WI38 (cell line): ENCODE results near the gene PSMB9.

Source experiments
- H3K4me3 ChIP-seq: 2 replicates; pipeline ENCODE4 v1.5.1; 2011; ENCODE audit warnings: low read depth, mild to moderate bottlenecking, control low read depth, low read length
- CTCF ChIP-seq: IDR thresholded peaks from 2 replicates; pipeline ENCODE4 v1.5.1; 2012; ENCODE audit warnings: low read depth, mild to moderate bottlenecking, control low read depth, low read length

PSMB9 gene

GRCh38 chr6:32889533-32889932 is 35.5 kb downstream of the PSMB9 start:
- no peak overlapping the region for H3K4me3 ChIP-seq
- TF ChIP-seq CTCF = no peak

- no peak overlapping the region for H3K4me3 ChIP-seq
- TF ChIP-seq CTCF = no peak
Observed at GRCh38 chr6:32890831-32891230, 36.8 kb downstream of the PSMB9 start.

DNA sequence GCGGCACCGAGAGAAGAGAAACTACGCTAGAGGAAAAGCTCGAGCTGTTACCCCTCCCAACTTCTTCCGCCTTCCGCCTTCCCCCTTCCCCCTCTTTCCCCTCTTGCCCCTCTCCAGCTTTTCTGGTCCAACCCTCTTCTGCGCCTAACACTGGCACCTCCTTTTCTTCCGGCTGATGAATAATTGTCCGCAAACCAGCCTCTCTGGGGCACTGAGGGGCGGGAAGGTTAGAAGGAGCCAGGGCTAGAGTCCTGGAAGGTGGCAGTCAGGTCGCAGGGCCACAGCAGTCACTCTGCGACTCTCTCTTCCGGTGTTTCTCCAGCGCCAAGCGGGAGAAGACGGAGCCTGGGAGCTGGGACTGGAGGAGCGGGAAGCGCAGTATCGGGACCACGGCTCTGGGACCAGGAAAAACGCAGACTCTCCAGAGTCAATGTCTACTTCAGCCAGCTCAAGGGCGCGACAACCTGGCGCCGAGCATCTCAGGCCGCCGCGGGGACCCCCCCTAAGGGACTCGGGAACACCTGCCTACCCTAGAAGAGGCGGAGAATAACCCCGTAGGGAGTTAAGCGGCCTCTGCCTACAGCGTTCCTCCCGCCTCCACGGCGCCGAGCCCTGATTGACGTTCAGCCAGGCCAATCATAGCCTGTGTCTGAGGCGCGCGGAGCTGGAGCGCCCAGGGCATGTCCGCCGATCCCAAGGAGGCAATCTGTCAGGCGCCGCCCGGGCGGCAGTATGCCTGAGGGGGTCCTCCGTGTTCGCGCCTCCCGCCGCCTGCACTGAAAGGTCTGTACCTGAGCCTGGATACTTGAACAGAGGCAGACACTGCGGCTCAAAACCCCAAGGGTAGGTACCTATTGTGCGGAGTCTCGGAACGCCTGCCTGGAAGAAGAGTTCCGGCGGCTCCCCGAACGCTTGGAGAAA is 40.4 kb downstream of the PSMB9 start:
- TF ChIP-seq CTCF = no peak
- H3K4me3 ChIP-seq = peak overlapping the region; percentile 78

- H3K4me3 ChIP-seq = peak overlapping the region; percentile 78
- no peak for TF ChIP-seq CTCF
Observed at GRCh38 chr6:32895006-32895345, 41.0 kb downstream of the PSMB9 start.

- no peak overlapping the region for H3K4me3 ChIP-seq
- no peak for TF ChIP-seq CTCF
Observed at GRCh38 chr6:32903952-32904351, 50.0 kb downstream of the PSMB9 start.

DNA sequence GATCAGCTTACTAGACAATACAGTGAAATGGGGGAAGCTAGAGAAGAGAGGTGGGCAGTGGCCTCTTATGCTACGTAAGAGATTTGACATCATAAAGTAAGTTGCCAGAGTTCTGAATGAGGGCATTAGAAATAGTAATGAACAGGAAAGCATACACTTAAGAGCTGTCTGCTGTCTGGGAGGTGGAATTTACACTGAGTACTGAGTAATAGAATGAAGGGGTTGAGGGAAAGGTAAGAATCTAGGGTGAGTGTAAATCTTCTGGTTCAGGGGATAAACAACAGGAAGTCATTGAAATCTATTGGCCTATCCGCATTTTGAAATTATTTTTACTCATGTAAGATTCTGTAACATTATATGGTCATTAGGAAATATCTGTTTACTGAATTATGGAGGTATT is 51.1 kb downstream of the PSMB9 start:
- H3K4me3 ChIP-seq = no peak overlapping the region
- TF ChIP-seq CTCF = no peak

GRCh38 chr6:32906539-32906938 is 52.5 kb downstream of the PSMB9 start:
- TF ChIP-seq CTCF = no peak
- no peak overlapping the region for H3K4me3 ChIP-seq
